ENCODE results near the gene PDRG1.

DNA sequence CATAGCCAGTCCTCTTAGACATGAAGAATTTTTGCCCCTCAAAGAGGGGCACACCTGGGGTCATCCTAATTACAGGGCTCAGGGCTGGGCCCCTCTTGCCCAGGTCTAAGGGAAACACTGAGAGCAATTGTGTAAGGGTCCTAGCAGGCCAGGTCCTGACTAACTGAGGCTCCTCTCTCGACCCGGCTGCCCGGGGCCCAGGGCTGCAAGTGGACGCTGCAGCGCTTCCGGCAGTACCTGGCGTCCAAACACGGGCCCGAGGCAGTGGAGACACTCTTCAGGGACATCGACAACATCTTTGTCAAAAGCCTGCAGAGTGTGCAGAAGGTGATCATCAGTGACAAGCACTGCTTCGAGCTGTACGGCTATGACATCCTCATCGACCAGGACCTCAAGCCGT lies 17.4 kb downstream of the PDRG1 start:
- TF ChIP-seq POLR2A (IDR thresholded peaks at IDR 0.05) = no peak
- TF ChIP-seq, protein P1, sequence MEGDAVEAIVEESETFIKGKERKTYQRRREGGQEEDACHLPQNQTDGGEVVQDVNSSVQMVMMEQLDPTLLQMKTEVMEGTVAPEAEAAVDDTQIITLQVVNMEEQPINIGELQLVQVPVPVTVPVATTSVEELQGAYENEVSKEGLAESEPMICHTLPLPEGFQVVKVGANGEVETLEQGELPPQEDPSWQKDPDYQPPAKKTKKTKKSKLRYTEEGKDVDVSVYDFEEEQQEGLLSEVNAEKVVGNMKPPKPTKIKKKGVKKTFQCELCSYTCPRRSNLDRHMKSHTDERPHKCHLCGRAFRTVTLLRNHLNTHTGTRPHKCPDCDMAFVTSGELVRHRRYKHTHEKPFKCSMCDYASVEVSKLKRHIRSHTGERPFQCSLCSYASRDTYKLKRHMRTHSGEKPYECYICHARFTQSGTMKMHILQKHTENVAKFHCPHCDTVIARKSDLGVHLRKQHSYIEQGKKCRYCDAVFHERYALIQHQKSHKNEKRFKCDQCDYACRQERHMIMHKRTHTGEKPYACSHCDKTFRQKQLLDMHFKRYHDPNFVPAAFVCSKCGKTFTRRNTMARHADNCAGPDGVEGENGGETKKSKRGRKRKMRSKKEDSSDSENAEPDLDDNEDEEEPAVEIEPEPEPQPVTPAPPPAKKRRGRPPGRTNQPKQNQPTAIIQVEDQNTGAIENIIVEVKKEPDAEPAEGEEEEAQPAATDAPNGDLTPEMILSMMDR (IDR thresholded peaks at IDR 0.05) = no peak
